Stimulated activated CD4-positive, alpha-beta T cell treated with anti-CD3 and anti-CD28 coated beads, Interleukin-2, amount 100 ng/mL, for 24 hours (primary cell): ENCODE measurements around the gene RAB34.
"Not testable (repeated sequence)": the region's sequence is repeated elsewhere in the genome, so short reads cannot be mapped to it uniquely, and the experiment has no call there.

Experiments used
- DNase-seq, 2 donors: peaks; one replicate each; pipeline ENCODE4 v3.0.0-alpha.2; 2020

Gene RAB34

GRCh38 chr17:28745786-28746411 is 28.2 kb upstream of the RAB34 start:
- no peak for DNase-seq

- peak in 1 of 2 donors; percentile 53 for DNase-seq
These were observed 27.5 kb upstream of the RAB34 start for GRCh38 chr17:28744972-28745785.

- peak; percentile 76 to 81 for DNase-seq
These were observed 26.7 kb upstream of the RAB34 start for GRCh38 chr17:28744104-28744971.

GRCh38 chr17:28743243-28744103 is 25.8 kb upstream of the RAB34 start, which contains the start of gene TRAF4:
Gene TRAF4 (plus strand): TSS chr17:28744011. CDS start chr17:28744113, 102 bp downstream.
- peak; percentile 82 to 89 for DNase-seq

GRCh38 chr17:28741358-28742349 is 24.0 kb upstream of the RAB34 start:
- no peak for DNase-seq

GRCh38 chr17:28740406-28741357 is 23.0 kb upstream of the RAB34 start:
- DNase-seq = no peak

GRCh38 chr17:28738680-28739384 is 21.2 kb upstream of the RAB34 start:
- peak; percentile 55 to 56 for DNase-seq

GRCh38 chr17:28737770-28738679 is 20.4 kb upstream of the RAB34 start:
- no peak for DNase-seq

- no peak for DNase-seq
These were observed 19.6 kb upstream of the RAB34 start for GRCh38 chr17:28737316-28737715.

- not testable (repeated sequence) for DNase-seq
These were observed 18.5 kb upstream of the RAB34 start for GRCh38 chr17:28735913-28736769.

- no peak for DNase-seq
These were observed 17.6 kb upstream of the RAB34 start for GRCh38 chr17:28735242-28735722.

GRCh38 chr17:28734712-28735241 is 17.1 kb upstream of the RAB34 start:
- DNase-seq = no peak

- DNase-seq = no peak
These were observed 15.7 kb upstream of the RAB34 start for GRCh38 chr17:28733346-28733745.

GRCh38 chr17:28729950-28730330 is 12.3 kb upstream of the RAB34 start:
- DNase-seq = no peak

GRCh38 chr17:28728364-28729200 is 10.9 kb upstream of the RAB34 start, which contains the start of gene NEK8:
Gene NEK8 (plus strand): TSS chr17:28728788. CDS start chr17:28728814, 26 bp downstream.
- peak; percentile 99 for DNase-seq
